HG02870 (cell line): ENCODE data around the gene ADGRG1.

Experiments used
- ATAC-seq: cut with Tn5 transposase; IDR thresholded peaks from one replicate; pipeline ENCODE4 v1.9.1; 2021; ENCODE audit warnings: mild to moderate bottlenecking, moderate library complexity; ENCODE audit not compliant: unreplicated experiment

ADGRG1 gene

GRCh38 chr16:57634171-57634570, 5.7 kb downstream of the ADGRG1 start:
- no peak for ATAC-seq

GRCh38 chr16:57635266-57636097, 7.1 kb downstream of the ADGRG1 start:
- ATAC-seq: no peak

GRCh38 chr16:57636184-57636583, 7.8 kb downstream of the ADGRG1 start:
- ATAC-seq: no peak

- no peak for ATAC-seq
These were observed 8.6 kb downstream of the ADGRG1 start for GRCh38 chr16:57637020-57637419.

GRCh38 chr16:57637424-57637823, 9.0 kb downstream of the ADGRG1 start:
- no peak for ATAC-seq

GRCh38 chr16:57637965-57638364, 9.5 kb downstream of the ADGRG1 start:
- no peak for ATAC-seq

- no peak for ATAC-seq
These were observed 10.0 kb downstream of the ADGRG1 start for GRCh38 chr16:57638381-57638780.

GRCh38 chr16:57639172-57639887, 10.9 kb downstream of the ADGRG1 start:
- ATAC-seq: no peak

GRCh38 chr16:57640185-57640584, 11.8 kb downstream of the ADGRG1 start:
- no peak for ATAC-seq

- ATAC-seq: no peak
These were observed 12.2 kb downstream of the ADGRG1 start for GRCh38 chr16:57640612-57641011.

- no peak for ATAC-seq
These were observed 14.0 kb downstream of the ADGRG1 start for GRCh38 chr16:57642160-57643135.

- no peak for ATAC-seq
These were observed 14.9 kb downstream of the ADGRG1 start for GRCh38 chr16:57643147-57643874.

GRCh38 chr16:57643910-57644309, 15.5 kb downstream of the ADGRG1 start:
- ATAC-seq: no peak

GRCh38 chr16:57644383-57645014, 16.1 kb downstream of the ADGRG1 start:
- ATAC-seq: no peak

GRCh38 chr16:57645169-57645568, 16.7 kb downstream of the ADGRG1 start:
- no peak for ATAC-seq

GRCh38 chr16:57645691-57646387, 17.4 kb downstream of the ADGRG1 start:
- no peak for ATAC-seq

GRCh38 chr16:57646388-57647039, 18.1 kb downstream of the ADGRG1 start:
- no peak for ATAC-seq

- ATAC-seq: no peak
These were observed 18.9 kb downstream of the ADGRG1 start for GRCh38 chr16:57647136-57647875.
